NCI-H1930 (cell line): ENCODE measurements around the gene CDH1.
"Not testable (repeated sequence)": the region's sequence is repeated elsewhere in the genome, so short reads cannot be mapped to it uniquely, and the experiment has no call there.

ENCODE experiments used
- DNase-seq, 2 experiments: peaks; one replicate each; lab custom pipeline; 2025; lab: John Stamatoyannopoulos, UW

Gene CDH1

DNA sequence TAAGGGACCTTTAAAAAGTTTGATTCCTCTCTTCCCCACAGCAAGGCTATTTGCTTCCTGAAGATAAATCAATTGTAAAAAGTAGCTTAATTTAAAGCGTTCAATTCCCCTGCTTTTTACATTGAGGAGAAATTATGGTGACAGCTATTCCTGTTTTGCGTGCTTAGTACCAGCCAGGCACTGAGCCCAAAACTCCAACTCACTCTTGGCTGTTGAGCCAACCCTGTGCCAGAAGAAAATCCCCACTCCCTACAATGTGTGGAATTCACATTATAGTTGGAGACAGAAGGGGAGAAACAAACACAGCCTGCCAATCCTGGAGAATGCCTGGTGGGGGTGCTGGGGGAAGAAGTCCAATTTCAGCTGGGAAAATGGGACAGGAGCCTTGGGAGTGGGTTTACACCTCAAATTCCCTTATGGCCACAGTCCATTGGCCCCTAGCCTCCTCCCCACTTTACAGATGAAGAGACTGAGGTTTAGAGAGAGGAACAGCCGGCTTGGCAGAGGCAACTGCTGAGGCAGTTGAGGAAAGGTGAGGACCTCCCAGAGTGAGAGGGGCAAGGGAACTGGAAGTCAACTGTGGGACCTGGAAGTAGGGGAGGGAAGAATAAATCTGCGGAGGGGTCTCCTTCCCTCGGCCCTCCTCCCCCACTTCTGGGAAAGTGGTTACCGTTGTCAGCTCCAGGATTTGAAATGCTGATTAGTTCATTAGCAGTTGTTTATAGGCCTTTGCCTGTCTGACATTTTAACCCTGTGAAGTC, 26.1 kb downstream of the CDH1 start:
- DNase-seq: no peak

- no peak for DNase-seq
Observed at GRCh38 chr16:68764862-68765261, 27.8 kb downstream of the CDH1 start.

GRCh38 chr16:68767581-68767980, 30.5 kb downstream of the CDH1 start:
- no peak for DNase-seq

DNA sequence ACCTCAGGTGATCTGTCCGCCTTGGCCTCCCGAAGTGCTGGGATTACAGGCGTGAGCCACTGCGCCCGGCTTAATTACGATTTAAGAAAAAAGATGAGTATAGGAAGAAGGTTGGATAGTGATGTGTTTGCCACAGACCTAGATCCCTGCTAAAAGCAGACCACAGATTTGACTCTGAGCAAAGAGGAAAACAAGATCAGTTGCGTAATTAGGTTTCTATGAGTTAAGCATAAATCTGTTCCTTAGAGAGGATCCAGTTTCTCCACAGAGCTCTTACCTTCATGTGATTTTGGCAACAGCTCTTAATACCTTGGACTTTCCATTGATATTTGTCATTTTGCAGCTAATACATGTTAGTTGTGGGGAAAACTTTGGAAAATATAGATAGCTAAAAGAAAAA, 31.1 kb downstream of the CDH1 start:
- DNase-seq: no peak

DNA sequence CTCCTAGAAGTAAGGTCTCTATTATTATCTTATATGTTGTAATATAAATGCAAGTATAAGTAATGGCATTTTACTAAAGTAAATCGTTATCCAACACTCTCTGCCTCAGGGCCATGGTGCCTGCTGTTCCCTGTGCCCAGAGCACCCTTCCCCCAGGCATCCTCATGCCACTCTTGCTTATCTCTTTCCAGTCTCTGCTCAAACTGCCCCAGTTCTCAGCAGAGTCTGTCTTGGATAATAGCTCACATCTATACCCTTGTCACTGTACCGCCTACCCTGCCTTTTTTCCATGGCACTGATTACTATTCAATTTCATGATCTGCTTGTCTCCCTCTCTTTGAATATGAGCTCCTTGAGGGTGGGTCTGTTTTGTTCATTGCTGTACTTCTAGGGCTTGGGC, 31.7 kb downstream of the CDH1 start:
- DNase-seq: no peak

- no peak for DNase-seq
Observed at GRCh38 chr16:68770671-68771070, 33.6 kb downstream of the CDH1 start.

DNA sequence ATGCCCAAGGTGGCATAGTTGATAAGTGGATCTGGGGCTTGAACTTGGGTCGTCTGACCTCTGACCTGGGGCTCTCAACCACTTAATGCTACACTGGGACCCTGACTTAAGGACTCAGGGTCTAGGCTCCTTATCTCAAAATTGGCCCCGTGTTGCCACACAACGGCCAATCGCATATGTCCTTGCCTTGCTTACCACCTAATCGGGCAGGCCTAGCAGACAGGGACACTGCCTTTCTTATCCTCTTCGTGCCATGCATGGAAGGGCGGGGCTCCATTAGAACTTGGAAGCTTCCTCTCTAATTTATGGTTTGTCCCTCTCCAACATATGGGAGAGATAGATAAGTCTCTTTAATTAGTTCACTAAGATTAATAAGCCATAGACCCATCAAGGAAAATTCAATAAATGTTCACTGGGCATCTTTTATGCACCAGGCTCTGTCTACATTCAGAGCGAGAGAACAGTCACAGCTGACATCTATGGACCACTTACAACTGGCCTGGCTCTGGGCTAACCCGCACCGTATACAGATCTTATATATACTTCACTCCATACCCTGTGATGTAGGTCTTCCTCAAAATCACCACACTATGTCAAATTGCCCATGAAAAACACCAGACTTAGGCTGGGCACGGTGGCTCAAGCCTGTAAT, 35.1 kb downstream of the CDH1 start:
- DNase-seq: no peak

DNA sequence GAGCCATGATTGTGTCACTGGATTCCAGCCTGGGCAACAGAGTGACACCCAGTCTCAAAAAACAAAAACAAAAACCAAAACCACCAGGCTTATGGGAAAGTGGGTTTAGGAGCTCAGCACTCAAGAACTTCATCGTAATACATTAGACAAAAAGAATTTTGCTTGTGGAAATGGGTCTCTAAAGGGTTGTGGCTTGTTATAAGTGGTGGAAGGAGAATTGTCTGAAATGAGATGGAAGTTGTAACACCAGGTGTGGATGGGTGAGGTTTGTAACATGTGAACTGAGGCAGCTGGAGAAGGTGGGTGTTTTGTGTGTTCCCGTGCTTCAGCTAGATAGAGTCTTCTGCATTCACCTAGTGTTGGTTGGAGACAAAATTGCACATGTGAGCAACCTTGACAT, 35.8 kb downstream of the CDH1 start:
- DNase-seq: no peak

DNA sequence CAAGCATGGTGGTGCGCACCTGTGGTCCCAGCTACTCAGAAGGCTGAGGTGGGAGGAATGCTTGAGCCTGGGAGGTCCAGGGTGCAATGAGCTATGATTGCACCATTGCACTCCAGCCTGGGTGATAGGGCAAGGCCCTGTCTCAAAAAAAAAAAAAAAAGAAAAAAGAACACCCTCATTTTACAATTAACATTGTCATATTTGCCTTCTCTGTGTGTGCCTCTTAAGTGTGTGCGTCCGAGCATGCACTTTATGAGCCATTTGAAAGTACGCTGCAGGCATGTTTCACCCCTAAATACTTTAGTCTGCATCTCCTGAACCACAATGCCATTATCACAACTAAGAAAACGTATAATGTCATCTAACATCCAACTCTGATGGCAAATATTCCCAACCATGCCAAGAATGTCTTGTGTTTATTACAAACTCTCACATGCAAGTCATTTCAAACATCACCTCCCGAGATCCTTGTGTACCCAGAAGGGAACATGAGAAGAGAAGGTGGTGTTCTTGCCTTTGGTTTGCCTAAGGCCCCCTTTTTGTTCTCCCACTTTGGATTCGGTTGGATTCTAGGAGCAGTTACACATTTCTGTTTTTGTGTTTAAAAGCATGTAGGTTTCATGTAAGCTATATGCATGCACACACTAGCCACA, 38.0 kb downstream of the CDH1 start:
- DNase-seq: no peak

DNA sequence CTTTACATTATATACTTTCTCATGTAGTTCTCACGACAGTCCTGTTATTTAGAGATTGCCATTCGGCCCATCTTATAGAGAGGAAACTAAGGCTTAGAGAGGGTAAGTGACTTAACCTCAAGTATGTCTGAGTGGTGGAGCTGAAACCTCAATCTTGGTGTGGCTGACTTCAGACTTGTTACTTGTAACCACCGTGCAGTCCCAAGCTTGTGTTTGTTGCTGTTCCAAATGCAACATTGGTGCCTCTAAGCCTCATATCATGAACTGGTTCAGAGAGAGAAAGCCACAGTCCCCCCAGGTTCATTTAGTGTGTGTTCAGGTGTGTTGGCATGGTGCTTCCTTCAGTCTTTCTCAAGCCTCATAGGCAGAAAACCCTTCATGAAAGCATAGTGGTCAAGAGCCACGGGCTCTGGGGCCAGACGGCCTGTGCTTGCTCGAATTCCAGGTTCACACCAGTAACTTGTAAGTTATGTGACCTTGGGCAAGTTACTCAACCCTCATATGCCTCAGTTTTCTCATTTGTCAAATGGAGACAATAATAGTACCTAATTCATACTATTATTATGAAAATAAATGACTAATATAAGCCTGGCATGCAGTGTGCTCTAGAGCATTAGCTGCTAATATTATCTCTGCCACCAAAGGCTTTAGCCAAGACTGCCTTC, 39.9 kb downstream of the CDH1 start:
- DNase-seq: no peak

DNA sequence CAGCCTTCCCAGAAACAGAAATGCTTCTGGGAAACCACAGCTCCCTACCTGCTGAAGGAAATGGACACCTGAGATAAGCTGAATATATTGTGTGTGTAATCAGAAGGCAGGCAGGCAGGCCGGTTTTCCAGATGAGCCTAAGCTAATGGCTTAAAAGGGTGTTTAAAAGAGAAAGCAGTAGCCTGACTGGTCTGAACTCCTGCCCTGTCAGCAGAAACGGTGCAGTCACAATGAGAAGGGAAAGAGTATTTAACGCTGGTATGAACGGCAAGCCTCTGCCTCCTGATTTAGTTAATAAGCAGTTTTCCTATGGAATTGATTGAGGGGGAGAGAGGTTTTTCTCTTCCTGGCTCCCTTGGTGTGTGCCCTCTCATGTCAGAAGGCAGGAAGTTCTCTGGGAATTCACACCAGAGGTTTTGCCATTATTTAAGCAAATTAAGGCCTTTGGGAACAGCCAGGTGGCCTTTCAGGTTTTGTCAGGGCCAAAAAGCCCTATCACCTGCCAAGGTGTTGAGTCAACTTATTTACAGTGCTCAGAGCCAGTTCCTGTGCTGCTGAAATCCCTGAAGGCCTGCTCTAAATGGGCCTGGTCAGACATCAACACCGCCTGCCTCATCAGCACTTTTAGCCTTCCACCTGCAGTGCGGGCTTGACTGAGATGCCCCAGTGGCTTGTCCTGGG, 41.6 kb downstream of the CDH1 start:
- DNase-seq: peak in 1 of 2 experiments; percentile 9

GRCh38 chr16:68779891-68780290, 42.8 kb downstream of the CDH1 start:
- DNase-seq: no peak

DNA sequence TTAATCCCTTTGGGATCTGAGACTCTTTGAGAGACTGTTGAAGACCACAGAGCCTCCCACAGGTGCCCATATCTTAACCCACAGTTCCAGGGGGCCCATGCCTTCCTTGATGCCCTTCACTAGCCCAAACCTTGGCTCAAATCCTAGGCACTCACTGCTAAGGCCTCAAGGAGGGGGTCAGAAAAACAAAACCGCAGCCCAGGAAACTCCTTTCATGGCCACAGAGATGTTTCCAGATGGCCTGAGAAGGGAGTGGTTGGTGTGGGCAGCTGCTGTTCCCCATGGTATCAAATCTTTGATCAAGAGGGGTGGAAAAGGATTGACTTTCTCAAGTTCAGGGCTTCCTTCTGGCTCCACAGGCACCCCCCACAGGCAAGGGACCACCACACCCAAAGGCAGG, 44.7 kb downstream of the CDH1 start:
- no peak for DNase-seq

DNA sequence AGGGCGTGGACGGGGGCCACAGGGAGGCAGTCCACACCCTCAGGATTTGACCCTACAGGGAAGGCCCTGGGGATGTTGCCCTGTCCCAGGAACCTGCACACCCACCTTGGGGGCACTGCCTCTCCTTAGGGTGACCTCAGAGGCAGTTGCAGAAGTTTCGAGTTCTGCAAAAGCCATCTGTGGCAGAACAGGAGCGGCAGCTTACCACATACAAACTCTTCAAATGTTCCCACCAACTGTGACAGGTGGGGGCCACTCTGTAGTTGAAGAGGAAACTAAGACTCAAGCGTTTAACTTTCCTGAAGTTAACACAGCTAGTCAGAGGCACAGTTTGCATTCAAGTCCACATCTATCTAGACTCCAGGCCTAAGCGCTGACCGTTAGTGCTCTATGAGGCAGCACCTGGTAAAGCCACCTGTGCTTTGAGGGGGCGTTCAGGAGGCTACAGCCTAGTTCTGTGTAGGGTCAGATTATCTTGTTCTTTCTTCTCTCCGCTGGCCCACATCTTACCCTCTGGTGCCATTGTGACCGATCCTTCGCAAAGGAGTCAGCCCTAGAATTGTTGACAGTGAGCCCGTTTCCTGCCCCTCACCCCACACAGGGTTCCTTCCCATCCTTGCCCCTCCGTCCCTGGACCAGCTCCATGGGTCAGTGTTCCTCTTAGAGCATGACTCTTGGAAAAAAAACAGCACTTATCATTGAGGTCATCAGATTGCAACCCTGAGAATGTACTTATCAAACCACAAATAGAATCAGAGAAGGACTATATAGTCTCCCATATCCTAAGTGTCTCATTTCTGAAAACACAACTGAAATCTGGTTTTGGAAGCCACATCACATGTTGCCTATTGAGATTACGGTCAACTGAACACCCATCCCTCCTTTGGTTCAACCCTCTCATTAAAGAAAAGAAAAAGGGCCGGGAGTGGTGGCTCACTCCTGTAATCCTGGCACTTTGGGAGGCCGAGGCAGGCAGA, 45.4 kb downstream of the CDH1 start:
- DNase-seq: no peak

DNA sequence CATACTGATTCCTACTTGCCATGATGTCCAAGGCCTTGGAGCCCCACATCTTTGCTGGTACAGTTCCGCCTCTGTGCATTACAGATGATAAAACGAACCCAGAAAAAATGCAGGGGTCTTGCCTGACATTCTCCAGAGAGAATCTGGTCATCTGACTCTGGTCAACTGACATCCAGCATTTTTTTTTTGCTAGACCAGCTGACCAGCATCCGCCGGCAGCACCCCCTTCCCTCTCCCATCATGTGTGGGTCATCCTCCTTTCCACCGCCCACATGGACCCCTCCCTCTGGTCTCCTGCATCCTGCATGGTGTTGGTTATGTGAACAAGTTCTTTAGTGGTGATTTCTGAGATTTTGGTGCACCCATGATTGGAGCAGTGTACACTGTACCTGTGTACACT, 47.1 kb downstream of the CDH1 start:
- no peak for DNase-seq

- DNase-seq: no peak
Observed at GRCh38 chr16:68784721-68785120, 47.6 kb downstream of the CDH1 start.

GRCh38 chr16:68785715-68786114, 48.6 kb downstream of the CDH1 start:
- DNase-seq: no peak

DNA sequence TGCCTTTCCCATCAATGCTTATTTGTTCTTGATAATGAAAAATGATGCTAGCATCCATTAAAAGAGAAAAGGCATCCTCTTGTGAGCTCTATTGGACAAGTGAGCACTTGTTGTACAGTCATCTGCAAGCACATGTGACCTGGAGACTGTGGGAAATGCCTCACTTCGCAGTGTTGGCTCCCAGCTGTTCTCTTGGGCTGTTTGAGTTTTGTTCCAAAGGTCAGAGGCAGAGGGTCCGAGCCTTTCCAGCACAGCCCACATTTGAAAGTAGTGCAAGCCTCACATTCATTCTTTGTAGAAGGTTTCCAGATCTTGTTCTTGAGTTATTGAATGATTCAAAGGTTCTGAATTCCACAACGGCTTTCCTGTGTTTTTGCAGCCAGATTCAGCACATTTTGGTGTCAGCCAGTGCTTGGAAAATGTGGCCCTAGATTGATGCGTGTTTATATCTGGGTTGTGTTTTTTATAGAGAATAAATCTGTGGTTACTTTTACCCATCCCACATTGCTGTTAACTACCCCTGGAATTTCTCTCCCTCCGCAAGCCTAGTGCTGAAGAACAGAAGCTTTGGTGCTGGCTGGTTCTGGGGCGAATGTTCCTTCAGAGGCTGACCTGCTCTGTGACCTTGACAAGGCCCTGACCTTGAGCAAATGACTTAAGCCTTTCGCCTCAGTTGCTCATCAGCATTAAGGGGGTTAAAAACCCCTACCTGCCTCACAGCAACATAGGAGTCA, 49.8 kb downstream of the CDH1 start:
- DNase-seq: no peak

DNA sequence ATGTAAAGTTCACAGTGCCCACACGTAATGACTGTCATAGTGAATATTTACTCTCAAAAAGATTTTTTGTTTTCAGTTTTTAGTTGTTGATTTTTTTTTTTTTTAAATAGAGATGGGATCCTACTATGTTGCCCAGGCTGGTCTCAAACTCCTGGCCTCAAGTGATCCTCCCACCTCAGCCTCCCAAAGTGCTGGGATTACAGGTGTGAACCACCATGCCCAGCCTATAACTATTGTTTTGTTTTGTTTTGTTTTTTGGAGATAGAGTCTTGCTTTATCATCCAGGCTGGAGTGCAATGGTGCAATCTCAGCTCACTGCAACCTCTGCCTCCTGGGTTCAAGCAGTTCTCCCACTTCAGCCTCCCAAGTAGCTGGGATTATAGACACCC, 50.3 kb downstream of the CDH1 start:
- DNase-seq: not testable (repeated sequence)

DNA sequence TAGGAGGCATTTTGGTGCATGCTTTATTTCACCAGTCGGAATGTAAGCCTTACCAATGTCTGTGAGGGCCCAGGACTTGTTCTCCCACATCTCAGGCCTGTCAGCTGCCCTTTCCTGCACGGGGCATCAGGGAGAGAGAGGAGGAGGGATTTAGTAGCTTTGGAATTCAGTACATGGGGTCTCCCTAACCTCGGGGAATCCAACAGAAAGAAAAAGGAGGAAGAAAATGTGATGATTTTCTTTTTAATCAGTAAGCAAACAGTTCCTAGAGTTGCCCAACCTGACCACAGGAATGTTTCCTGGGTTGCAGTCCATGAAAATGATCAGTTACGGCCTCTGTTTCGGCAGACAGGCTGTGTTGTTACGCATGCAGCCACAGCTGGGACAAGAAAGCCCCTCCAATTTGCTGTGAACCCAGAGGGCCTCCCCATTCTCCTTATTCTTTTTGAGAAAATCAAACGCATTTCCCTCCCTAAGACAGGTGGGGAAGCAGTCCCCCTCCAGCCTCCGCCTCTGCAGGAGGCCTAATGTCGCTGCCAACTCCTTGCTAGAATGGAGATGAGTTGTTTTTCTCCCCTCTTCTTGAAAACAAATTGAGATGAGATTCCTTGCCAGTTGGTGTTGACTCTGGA, 53.2 kb downstream of the CDH1 start:
- no peak for DNase-seq
